ENCODE measurements around the gene KRTAP19-4. TPM values are rescaled to one million over a fixed set of nuclear protein-coding genes. Genes with fewer than 3 reads are reported as not detected.

KRTAP19-4 gene
- total and polyA plus RNA-seq, 2 of the 4 experiments (the other 2 are of a cell fraction): not detected

DNA sequence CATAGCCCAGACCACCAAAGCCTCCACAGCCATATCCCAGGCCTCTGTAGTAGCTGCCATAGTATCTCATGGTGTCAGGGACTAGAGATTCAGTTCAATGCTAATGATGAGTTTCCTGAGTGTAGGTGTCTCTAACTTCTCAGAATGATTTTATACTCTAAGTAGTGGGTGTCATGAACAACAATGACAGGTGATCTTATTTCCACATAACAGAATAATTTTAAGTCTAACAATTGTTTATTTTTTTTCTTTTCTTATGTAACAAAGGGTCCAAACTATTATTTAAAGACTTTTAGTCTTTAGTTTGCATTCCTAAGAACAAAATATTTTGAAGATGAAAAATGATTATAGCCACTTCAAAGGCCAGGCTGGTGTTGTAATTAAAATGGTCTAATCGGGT, 44.8 kb upstream of the KRTAP19-4 start, which contains the start of gene KRTAP19-6:
TSS of gene KRTAP19-6 (minus strand) at position 101 of the 400 bp plus-strand sequence. CDS start at position 70, 31 bp downstream.
- no CpG with 5 or more reads among the region's 1 CpG for WGBS, 2 experiments (ENCODE audit: extremely low coverage in 2 of 2, insufficient read length in 1 of 2)
- Histone ChIP-seq H3K9me1 (ENCODE audit: insufficient read depth, low read length) (no peaks in the 10 kb centered on the region), H4K91ac (ENCODE audit: insufficient read depth, low read depth, low read length) (no peak within 1 kb of the TSS), H3K18ac (ENCODE audit: low read depth, low read length) (no peak within 1 kb of the TSS), H3K79me1 (ENCODE audit: low read depth in 1 of 2, low read length in 2 of 2) (no peaks in the 10 kb centered on the region), H3K27me3 (ENCODE audit: control insufficient read depth, insufficient read depth, low read length) (no peaks in the 10 kb centered on the region), H3K23ac (ENCODE audit: low read depth, low read length) (no peak within 1 kb of the TSS), H2BK15ac (ENCODE audit: low read depth, low read length) (no peak within 1 kb of the TSS), H3K4me1 (ENCODE audit: control insufficient read depth, insufficient read depth, low read length) (no peaks in the 10 kb centered on the region), H3K27ac (ENCODE audit: insufficient read depth, low read length) (no peak within 1 kb of the TSS), H4K8ac (ENCODE audit: low read depth in 2 of 2, low read length in 2 of 2) (no peak within 1 kb of the TSS), H2BK5ac (ENCODE audit: low read depth, low read length, poor library complexity, severe bottlenecking) (no peak within 1 kb of the TSS), H3K9me3 (ENCODE audit: control insufficient read depth, insufficient read depth, low read length) (peaks cover 4% of the 10 kb centered on the region; the same call in 1 of the 2 replicates), H2AFZ (replicated peaks; ENCODE audit: low read length, poor library complexity) (no peak within 1 kb of the TSS), H3K4me3 (ENCODE audit: insufficient read depth, low read depth, low read length) (no peak within 1 kb of the TSS), H2BK20ac (ENCODE audit: low read depth, low read length) (no peak within 1 kb of the TSS), H3K4ac (ENCODE audit: low read depth, low read length) (no peak within 1 kb of the TSS), H2AK9ac (replicated peaks; ENCODE audit: low read depth, low read length, poor library complexity) (no peak within 1 kb of the TSS), H3K56ac (ENCODE audit: extremely low read depth, insufficient read depth, low read length) (no peak within 1 kb of the TSS), H4K20me1 (ENCODE audit: insufficient read depth, low read length) (no peaks in the 10 kb centered on the region), H3K4me2 (ENCODE audit: low read depth, low read length) (no peak within 1 kb of the TSS), H2BK120ac (ENCODE audit: low read depth, low read length) (no peak within 1 kb of the TSS), H3K9ac (ENCODE audit: low read depth, low read length) (no peak within 1 kb of the TSS), H4K5ac (ENCODE audit: low read depth, low read length) (no peak within 1 kb of the TSS), H3K36me3 (ENCODE audit: control insufficient read depth, insufficient read depth, low read length) (no peaks in the 10 kb centered on the region), H3K14ac (replicated peaks; ENCODE audit: low read depth, low read length) (no peak within 1 kb of the TSS), H2AK5ac (ENCODE audit: low read depth, low read length) (no peak within 1 kb of the TSS)
- in situ Hi-C loops (cut with MboI; ENCODE audit: low sequenced_read_pairs): no loop called here
- ATAC-seq (ENCODE audit: low read depth) (no peak), DNase-seq (no peak)
- ChIA-PET CTCF (no interaction called here), POLR2A (ENCODE audit: unreplicated experiment) (no interaction called here)
- BruUV-seq (replicated peaks): no TSS peak
- TF ChIP-seq NFE2L2 (IDR thresholded peaks at IDR 0.05; ENCODE audit: low read depth, low read length) (no peak), CHD1 (IDR thresholded peaks at IDR 0.05; ENCODE audit: low read depth, low read length) (no peak), CTCF (conservative IDR thresholded peaks at IDR 0.05; ENCODE audit: low read depth, low read length) (no peak), RCOR1 (IDR thresholded peaks at IDR 0.05; ENCODE audit: insufficient replicate concordance, low read length) (no peak), CEBPB (IDR thresholded peaks at IDR 0.05; ENCODE audit: low read depth, low read length) (no peak), USF2 (IDR thresholded peaks at IDR 0.05; ENCODE audit: low read depth, low read length) (no peak), MAFK (IDR thresholded peaks at IDR 0.05; ENCODE audit: low read depth, low read length) (no peak), MXI1 (IDR thresholded peaks at IDR 0.05; ENCODE audit: borderline replicate concordance, low read depth, low read length) (no peak), FOS (IDR thresholded peaks at IDR 0.05; ENCODE audit: low read depth, low read length) (no peak), RFX5 (IDR thresholded peaks at IDR 0.05; ENCODE audit: low read depth, low read length) (no peak), BHLHE40 (IDR thresholded peaks at IDR 0.05; ENCODE audit: low read depth, low read length) (no peak), RAD21 (IDR thresholded peaks at IDR 0.05; ENCODE audit: low read length) (no peak), MAZ (IDR thresholded peaks at IDR 0.05; ENCODE audit: borderline replicate concordance, low read depth, low read length) (no peak), SMC3 (IDR thresholded peaks at IDR 0.05; ENCODE audit: low read depth, low read length) (no peak), POLR2A (IDR thresholded peaks at IDR 0.05; ENCODE audit: low read depth, low read length) (no peak)
- TF ChIP-seq, protein P1, sequence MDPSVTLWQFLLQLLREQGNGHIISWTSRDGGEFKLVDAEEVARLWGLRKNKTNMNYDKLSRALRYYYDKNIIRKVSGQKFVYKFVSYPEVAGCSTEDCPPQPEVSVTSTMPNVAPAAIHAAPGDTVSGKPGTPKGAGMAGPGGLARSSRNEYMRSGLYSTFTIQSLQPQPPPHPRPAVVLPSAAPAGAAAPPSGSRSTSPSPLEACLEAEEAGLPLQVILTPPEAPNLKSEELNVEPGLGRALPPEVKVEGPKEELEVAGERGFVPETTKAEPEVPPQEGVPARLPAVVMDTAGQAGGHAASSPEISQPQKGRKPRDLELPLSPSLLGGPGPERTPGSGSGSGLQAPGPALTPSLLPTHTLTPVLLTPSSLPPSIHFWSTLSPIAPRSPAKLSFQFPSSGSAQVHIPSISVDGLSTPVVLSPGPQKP (IDR thresholded peaks at IDR 0.05; ENCODE audit: borderline replicate concordance, low read depth, low read length): no peak
- intact Hi-C loops (cut with micrococcal nuclease): loop anchor here (1.0 kb wide), 1 partner anchor 50 kb away; no protein-coding TSS in a partner anchor
- dilution Hi-C loops (cut with HindIII; ENCODE audit: low sequenced_read_pairs, unreplicated experiment): no loop called here
